HCT116 (cell line): Measurements from ENCODE around the gene MICAL3. TPM values are rescaled to one million over a fixed set of nuclear protein-coding genes. Genes with fewer than 3 reads are reported as not detected.

Experiments
- ATAC-seq: fragments of 200-7000 bp; cut with Tn5 transposase; 2 replicates; pipeline ENCODE4 v1.9.1; 2020; ENCODE audit warnings: mild to moderate bottlenecking, moderate library complexity
- BruUV-seq: library from RNA; stranded (reverse); fragments of 400-500 nt; replicated peaks from 2 replicates; lab custom pipeline; 2021; lab: Mats Ljungman, UMichigan
- CTCF ChIA-PET: fragments of 300-600 bp; sonication (Branson Sonifier 250); formaldehyde crosslinking; loops from one replicate; lab custom pipeline; 2021; ENCODE audit warnings: antibody characterized with exemption; lab: Charles Lee
- POLR2A ChIA-PET: fragments of 300-600, 350-600 bp; sonication (Branson Sonifier 250); formaldehyde crosslinking; loops from one replicate; lab custom pipeline; 2021; ENCODE audit warnings: antibody characterized with exemption; lab: Charles Lee
- RAD21 ChIA-PET, 2 experiments: fragments of 300-600 bp; sonication (Branson Sonifier 250); formaldehyde crosslinking; loops; one replicate each; lab custom pipeline; 2023; ENCODE audit warnings: low total read pairs in 2 of 2; ENCODE audit not compliant: uncharacterized antibody in 2 of 2, unreplicated experiment in 2 of 2, low non-redundant PET in 1 of 2; lab: Charles Lee
- DNase-seq: peaks from one replicate; pipeline ENCODE4 v3.0.0-alpha.2; 2010; ENCODE audit warnings: low read depth, low spot score
- H2AFZ ChIP-seq: fragments of 200-600 bp; shearing (Covaris generic), sonication (generic); 2 replicates; pipeline ENCODE4 v1.6.1; 2017; ENCODE audit warnings: low read depth, mixed run types, mixed read lengths, antibody characterized with exemption, low read length; ENCODE audit not compliant: poor library complexity, severe bottlenecking
- H3K27ac ChIP-seq: 2 replicates; pipeline ENCODE4 v1.5.1; 2012; ENCODE audit warnings: low read depth, low read length
- H3K27me3 ChIP-seq: fragments of 200-600 bp; sonication (generic); 2 replicates; pipeline ENCODE4 v1.6.1; 2016; ENCODE audit warnings: mixed run types, low read length, mixed read lengths; ENCODE audit not compliant: insufficient read depth
- H3K36me3 ChIP-seq, 2 experiments: fragments of 200-500 bp in 1 of 2; fragments of 200-600 bp in 1 of 2; sonication (Bioruptor generic) in 1 of 2; sonication (generic) in 1 of 2; 2 replicates each; pipeline versions ENCODE4 v1.5.1 to v1.6.1; 2014 to 2016; ENCODE audit warnings: low read length in 2 of 2, inconsistent platforms in 1 of 2, mixed read lengths in 1 of 2, mixed run types in 1 of 2; ENCODE audit not compliant: insufficient read depth in 2 of 2, control insufficient read depth in 1 of 2
- H3K4me1 ChIP-seq, 2 experiments: fragments of 200-600 bp in 1 of 2; sonication (generic) in 1 of 2; 2 replicates each; pipeline versions ENCODE4 v1.5.1 to v1.6.1; 2012 to 2017; ENCODE audit warnings: low read length in 2 of 2, inconsistent platforms in 1 of 2, mild to moderate bottlenecking in 1 of 2, mixed read lengths in 1 of 2, mixed run types in 1 of 2, moderate library complexity in 1 of 2; ENCODE audit not compliant: insufficient read depth in 2 of 2, control insufficient read depth in 1 of 2
- H3K4me2 ChIP-seq: fragments of 200-600 bp; sonication (generic); 2 replicates; pipeline ENCODE4 v1.6.1; 2017; ENCODE audit warnings: mixed run types, low read length, mixed read lengths
- H3K4me3 ChIP-seq, 2 experiments: fragments of 200-600 bp in 1 of 2; sonication (generic) in 1 of 2; replicated peaks in 1 of 2; 2 replicates each; pipeline ENCODE4 v1.5.1; 2011 to 2016; ENCODE audit warnings: low read length in 2 of 2, control low read depth in 1 of 2, low read depth in 1 of 2, mild to moderate bottlenecking in 1 of 2, mixed read lengths in 1 of 2, mixed run types in 1 of 2
- H3K79me2 ChIP-seq: fragments of 200-600 bp; sonication (generic); 2 replicates; pipeline ENCODE4 v1.6.1; 2017; ENCODE audit warnings: mild to moderate bottlenecking, mixed run types, low read length, moderate library complexity, mixed read lengths; ENCODE audit not compliant: insufficient read depth
- H3K9ac ChIP-seq: fragments of 200-600 bp; sonication (generic); 2 replicates; pipeline ENCODE4 v1.6.1; 2016; ENCODE audit warnings: low read length, mixed read lengths
- H3K9me2 ChIP-seq: fragments of 200-600 bp; sonication (generic), shearing (Covaris generic); 2 replicates; pipeline ENCODE4 v1.6.1; 2017; ENCODE audit warnings: mixed run types, mild to moderate bottlenecking, moderate library complexity; ENCODE audit not compliant: insufficient read depth
- H3K9me3 ChIP-seq, 2 experiments: fragments of 200-500 bp in 1 of 2; fragments of 200-600 bp in 1 of 2; sonication (Bioruptor generic) in 1 of 2; sonication (generic) in 1 of 2; 2 replicates each; pipeline ENCODE4 v1.6.1; 2014 to 2017; ENCODE audit warnings: low read length in 2 of 2, mixed read lengths in 2 of 2, inconsistent platforms in 1 of 2, low read depth in 1 of 2, mild to moderate bottlenecking in 1 of 2, mixed run types in 1 of 2, moderate library complexity in 1 of 2; ENCODE audit not compliant: control insufficient read depth in 1 of 2, insufficient read depth in 1 of 2
- H4K20me1 ChIP-seq: fragments of 200-600 bp; sonication (generic), shearing (Covaris generic); 2 replicates; pipeline ENCODE4 v1.6.1; 2017; ENCODE audit warnings: mixed run types, mild to moderate bottlenecking, moderate library complexity; ENCODE audit not compliant: insufficient read depth
- CBX3 ChIP-seq: IDR thresholded peaks from 2 replicates; pipeline ENCODE4 v1.6.1; 2012; ENCODE audit warnings: low read depth
- CEBPB ChIP-seq: IDR thresholded peaks from 2 replicates; pipeline ENCODE4 v1.6.1; 2012; ENCODE audit warnings: low read depth
- EGR1 ChIP-seq: IDR thresholded peaks from 2 replicates; pipeline ENCODE4 v1.6.1; 2012; ENCODE audit warnings: low read depth
- ELF1 ChIP-seq: IDR thresholded peaks from 2 replicates; pipeline ENCODE4 v1.6.1; 2012; ENCODE audit warnings: low read depth, borderline replicate concordance
- EZH2 ChIP-seq: fragments of 200-600 bp; sonication (generic); IDR thresholded peaks from 2 replicates; pipeline ENCODE4 v1.6.1; 2017; ENCODE audit warnings: antibody characterized with exemption, mixed run types
- EZH2phosphoT487 ChIP-seq: fragments of 200-600 bp; IDR thresholded peaks from 2 replicates; pipeline ENCODE4 v1.6.1; 2018; ENCODE audit warnings: antibody characterized with exemption, borderline replicate concordance
- FOSL1 ChIP-seq: IDR thresholded peaks from 2 replicates; pipeline ENCODE4 v1.6.1; 2012; ENCODE audit warnings: low read depth
- JUND ChIP-seq: IDR thresholded peaks from 2 replicates; pipeline ENCODE4 v1.6.1; 2012
- POLR2A ChIP-seq: IDR thresholded peaks from 2 replicates; pipeline ENCODE4 v1.7.0; 2011; ENCODE audit warnings: borderline replicate concordance; ENCODE audit not compliant: insufficient read depth, insufficient read length; ENCODE audit errors: extremely low read depth
- POLR2AphosphoS5 ChIP-seq: IDR thresholded peaks from 2 replicates; pipeline ENCODE4 v1.6.1; 2011; ENCODE audit warnings: mild to moderate bottlenecking, low read depth, low read length, moderate library complexity
- RAD21 ChIP-seq: IDR thresholded peaks from 2 replicates; pipeline ENCODE4 v1.6.1; 2012; ENCODE audit warnings: low read depth, mild to moderate bottlenecking
- SP1 ChIP-seq: IDR thresholded peaks from 2 replicates; pipeline ENCODE4 v1.6.1; 2012; ENCODE audit warnings: low read depth
- SRF ChIP-seq: IDR thresholded peaks from 2 replicates; pipeline ENCODE4 v1.6.1; 2012; ENCODE audit warnings: low read depth
- YY1 ChIP-seq: IDR thresholded peaks from 2 replicates; pipeline ENCODE4 v1.6.1; 2011; ENCODE audit warnings: low read length, low read depth, moderate library complexity, mild to moderate bottlenecking; ENCODE audit not compliant: insufficient replicate concordance; ENCODE audit errors: extremely low read depth
- ZFX ChIP-seq: fragments of 450-650 bp; IDR thresholded peaks from 2 replicates; pipeline ENCODE4 v1.6.1; 2017
- ZNF274 ChIP-seq: fragments of 200-500 bp; sonication (Bioruptor generic); IDR thresholded peaks from 2 replicates; pipeline ENCODE4 v1.6.1; 2014; ENCODE audit warnings: mild to moderate bottlenecking, low read depth, low read length, inconsistent platforms
- intact Hi-C: fragments of 100-400 bp; cut with micrococcal nuclease; formaldehyde crosslinking; loops from 2 replicates; pipeline ENCODE4 v1.10.0; 2022
- total RNA-seq: library from RNA; stranded (reverse); gene quantifications from one replicate; pipeline ENCODE4 v1.2.1, GENCODE V29; 2021; ENCODE audit not compliant: unreplicated experiment
- TF ChIP-seq, protein P1 (sequence below), 3 experiments: fragments of 200-600 bp in 1 of 3; sonication (generic) in 1 of 3; IDR thresholded peaks in 2 of 3; conservative IDR thresholded peaks in 1 of 3; 2 replicates each; pipeline ENCODE4 v1.5.1; 2012 to 2017; ENCODE audit warnings: low read depth in 2 of 3, low read length in 2 of 3, antibody characterized with exemption in 1 of 3, borderline replicate concordance in 1 of 3, control low read depth in 1 of 3, mild to moderate bottlenecking in 1 of 3, mixed read lengths in 1 of 3, mixed run types in 1 of 3, moderate library complexity in 1 of 3; ENCODE audit not compliant: insufficient read depth in 1 of 3
- TF ChIP-seq, protein P2 (sequence below): IDR thresholded peaks from 2 replicates; pipeline ENCODE4 v1.6.1; 2012; ENCODE audit warnings: low read depth
- TF ChIP-seq, protein P3 (sequence below): IDR thresholded peaks from 2 replicates; pipeline ENCODE4 v1.6.1; 2011; ENCODE audit warnings: mild to moderate bottlenecking, low read length, moderate library complexity; ENCODE audit not compliant: insufficient replicate concordance; ENCODE audit errors: extremely low read depth
- TF ChIP-seq, protein P4 (sequence below): IDR thresholded peaks from 2 replicates; pipeline ENCODE4 v1.6.1; 2012

The MICAL3 gene
- total RNA-seq, 1 experiment from 2014 or later: 30.8 TPM

- Histone ChIP-seq H3K9me3 (no peaks in the 10 kb centered on the region), H3K9me2 (no peaks in the 10 kb centered on the region), H3K4me1 (peaks cover 18 to 48% of the 10 kb centered on the region in 2 experiments), H2AFZ (no peak overlapping the region), H3K27ac (no peak overlapping the region), H3K27me3 (no peaks in the 10 kb centered on the region), H4K20me1 (no peaks in the 10 kb centered on the region; the same call in none of the 2 replicates), H3K36me3 (no peaks in the 10 kb centered on the region; a peak in 1 of 4 replicates), H3K4me2 (no peak overlapping the region), H3K4me3 (no peak overlapping the region), H3K9ac (no peak overlapping the region), H3K79me2 (peaks cover 100% of the 10 kb centered on the region)
- RAD21 ChIA-PET: no interaction called here
- CTCF ChIA-PET: no interaction called here
- POLR2A ChIA-PET: no interaction called here
- intact Hi-C loops: no loop called here
- no TSS peak for BruUV-seq
- DNase-seq: no peak
- TF ChIP-seq POLR2AphosphoS5 (no peak), SRF (no peak), ZFX (no peak), FOSL1 (no peak), POLR2A (no peak), YY1 (no peak), EZH2 (no peak), CEBPB (no peak), EZH2phosphoT487 (no peak), ZNF274 (no peak), SP1 (no peak), CBX3 (no peak), JUND (no peak), RAD21 (no peak), EGR1 (no peak), ELF1 (no peak)
- TF ChIP-seq, protein P1, sequence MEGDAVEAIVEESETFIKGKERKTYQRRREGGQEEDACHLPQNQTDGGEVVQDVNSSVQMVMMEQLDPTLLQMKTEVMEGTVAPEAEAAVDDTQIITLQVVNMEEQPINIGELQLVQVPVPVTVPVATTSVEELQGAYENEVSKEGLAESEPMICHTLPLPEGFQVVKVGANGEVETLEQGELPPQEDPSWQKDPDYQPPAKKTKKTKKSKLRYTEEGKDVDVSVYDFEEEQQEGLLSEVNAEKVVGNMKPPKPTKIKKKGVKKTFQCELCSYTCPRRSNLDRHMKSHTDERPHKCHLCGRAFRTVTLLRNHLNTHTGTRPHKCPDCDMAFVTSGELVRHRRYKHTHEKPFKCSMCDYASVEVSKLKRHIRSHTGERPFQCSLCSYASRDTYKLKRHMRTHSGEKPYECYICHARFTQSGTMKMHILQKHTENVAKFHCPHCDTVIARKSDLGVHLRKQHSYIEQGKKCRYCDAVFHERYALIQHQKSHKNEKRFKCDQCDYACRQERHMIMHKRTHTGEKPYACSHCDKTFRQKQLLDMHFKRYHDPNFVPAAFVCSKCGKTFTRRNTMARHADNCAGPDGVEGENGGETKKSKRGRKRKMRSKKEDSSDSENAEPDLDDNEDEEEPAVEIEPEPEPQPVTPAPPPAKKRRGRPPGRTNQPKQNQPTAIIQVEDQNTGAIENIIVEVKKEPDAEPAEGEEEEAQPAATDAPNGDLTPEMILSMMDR (IDR thresholded peaks at IDR 0.05 in 2 of 3, conservative IDR thresholded peaks at IDR 0.05 in 1 of 3; ENCODE audit: borderline replicate concordance in 1 of 3, insufficient read depth in 1 of 3, low read depth in 2 of 3, low read length in 2 of 3): no peak
- TF ChIP-seq, protein P2, sequence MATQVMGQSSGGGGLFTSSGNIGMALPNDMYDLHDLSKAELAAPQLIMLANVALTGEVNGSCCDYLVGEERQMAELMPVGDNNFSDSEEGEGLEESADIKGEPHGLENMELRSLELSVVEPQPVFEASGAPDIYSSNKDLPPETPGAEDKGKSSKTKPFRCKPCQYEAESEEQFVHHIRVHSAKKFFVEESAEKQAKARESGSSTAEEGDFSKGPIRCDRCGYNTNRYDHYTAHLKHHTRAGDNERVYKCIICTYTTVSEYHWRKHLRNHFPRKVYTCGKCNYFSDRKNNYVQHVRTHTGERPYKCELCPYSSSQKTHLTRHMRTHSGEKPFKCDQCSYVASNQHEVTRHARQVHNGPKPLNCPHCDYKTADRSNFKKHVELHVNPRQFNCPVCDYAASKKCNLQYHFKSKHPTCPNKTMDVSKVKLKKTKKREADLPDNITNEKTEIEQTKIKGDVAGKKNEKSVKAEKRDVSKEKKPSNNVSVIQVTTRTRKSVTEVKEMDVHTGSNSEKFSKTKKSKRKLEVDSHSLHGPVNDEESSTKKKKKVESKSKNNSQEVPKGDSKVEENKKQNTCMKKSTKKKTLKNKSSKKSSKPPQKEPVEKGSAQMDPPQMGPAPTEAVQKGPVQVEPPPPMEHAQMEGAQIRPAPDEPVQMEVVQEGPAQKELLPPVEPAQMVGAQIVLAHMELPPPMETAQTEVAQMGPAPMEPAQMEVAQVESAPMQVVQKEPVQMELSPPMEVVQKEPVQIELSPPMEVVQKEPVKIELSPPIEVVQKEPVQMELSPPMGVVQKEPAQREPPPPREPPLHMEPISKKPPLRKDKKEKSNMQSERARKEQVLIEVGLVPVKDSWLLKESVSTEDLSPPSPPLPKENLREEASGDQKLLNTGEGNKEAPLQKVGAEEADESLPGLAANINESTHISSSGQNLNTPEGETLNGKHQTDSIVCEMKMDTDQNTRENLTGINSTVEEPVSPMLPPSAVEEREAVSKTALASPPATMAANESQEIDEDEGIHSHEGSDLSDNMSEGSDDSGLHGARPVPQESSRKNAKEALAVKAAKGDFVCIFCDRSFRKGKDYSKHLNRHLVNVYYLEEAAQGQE: no peak
- TF ChIP-seq, protein P3, sequence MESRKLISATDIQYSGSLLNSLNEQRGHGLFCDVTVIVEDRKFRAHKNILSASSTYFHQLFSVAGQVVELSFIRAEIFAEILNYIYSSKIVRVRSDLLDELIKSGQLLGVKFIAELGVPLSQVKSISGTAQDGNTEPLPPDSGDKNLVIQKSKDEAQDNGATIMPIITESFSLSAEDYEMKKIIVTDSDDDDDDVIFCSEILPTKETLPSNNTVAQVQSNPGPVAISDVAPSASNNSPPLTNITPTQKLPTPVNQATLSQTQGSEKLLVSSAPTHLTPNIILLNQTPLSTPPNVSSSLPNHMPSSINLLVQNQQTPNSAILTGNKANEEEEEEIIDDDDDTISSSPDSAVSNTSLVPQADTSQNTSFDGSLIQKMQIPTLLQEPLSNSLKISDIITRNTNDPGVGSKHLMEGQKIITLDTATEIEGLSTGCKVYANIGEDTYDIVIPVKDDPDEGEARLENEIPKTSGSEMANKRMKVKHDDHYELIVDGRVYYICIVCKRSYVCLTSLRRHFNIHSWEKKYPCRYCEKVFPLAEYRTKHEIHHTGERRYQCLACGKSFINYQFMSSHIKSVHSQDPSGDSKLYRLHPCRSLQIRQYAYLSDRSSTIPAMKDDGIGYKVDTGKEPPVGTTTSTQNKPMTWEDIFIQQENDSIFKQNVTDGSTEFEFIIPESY: no peak
- TF ChIP-seq, protein P4, sequence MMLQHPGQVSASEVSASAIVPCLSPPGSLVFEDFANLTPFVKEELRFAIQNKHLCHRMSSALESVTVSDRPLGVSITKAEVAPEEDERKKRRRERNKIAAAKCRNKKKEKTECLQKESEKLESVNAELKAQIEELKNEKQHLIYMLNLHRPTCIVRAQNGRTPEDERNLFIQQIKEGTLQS: no peak
- ATAC-seq: no peak
Measured at GRCh38 chr22:17913801-17914347, 110.5 kb downstream of the MICAL3 start.
